Thymus (tissue), 11 donors: Measurements from ENCODE around the gene CHD8. TPM values are rescaled to one million over a fixed set of nuclear protein-coding genes. Genes with fewer than 3 reads are reported as not detected.

ENCODE experiments used
- DNase-seq, 9 donors: peaks; one replicate each; pipeline ENCODE4 v3.0.0-alpha.2; 2013; ENCODE audit warnings: low spot score in 9 of 9, low read depth in 6 of 9, missing footprints in 1 of 9
- H3K27ac ChIP-seq, 2 donors: one replicate each; pipeline ENCODE4 v1.5.1; 2013; ENCODE audit warnings: control low read depth in 1 of 2, low read depth in 1 of 2, low read length in 1 of 2, mild to moderate bottlenecking in 1 of 2, moderate library complexity in 1 of 2
- H3K27me3 ChIP-seq, 2 donors: one replicate each; pipeline ENCODE4 v1.5.1; 2013; ENCODE audit warnings: low read length in 1 of 2; ENCODE audit not compliant: control insufficient read depth in 2 of 2, insufficient read depth in 1 of 2
- H3K36me3 ChIP-seq, 2 donors: one replicate each; pipeline ENCODE4 v1.5.1; 2013; ENCODE audit warnings: low read length in 1 of 2, mild to moderate bottlenecking in 1 of 2, moderate library complexity in 1 of 2; ENCODE audit not compliant: control insufficient read depth in 2 of 2, insufficient read depth in 2 of 2
- H3K4me1 ChIP-seq, 2 donors: one replicate each; pipeline ENCODE4 v1.5.1; 2013; ENCODE audit warnings: low read length in 2 of 2; ENCODE audit not compliant: control insufficient read depth in 2 of 2, insufficient read depth in 2 of 2
- H3K4me3 ChIP-seq, 2 donors: one replicate each; pipeline ENCODE4 v1.5.1; 2013; ENCODE audit warnings: low read length in 2 of 2, control low read depth in 1 of 2, mild to moderate bottlenecking in 1 of 2
- H3K9me3 ChIP-seq, 2 donors: one replicate each; pipeline ENCODE4 v1.5.1; 2013; ENCODE audit warnings: low read length in 1 of 2, mild to moderate bottlenecking in 1 of 2; ENCODE audit not compliant: control insufficient read depth in 2 of 2, insufficient read depth in 1 of 2
- WGBS: extraction: QIAGEN DNeasy Blood & Tissue Kit; methylation state at CpG from one replicate; pipeline ENCODE4 v1.1.7; 2013; 5-methylcytosine and 5-hydroxymethylcytosine counted together
- polyA plus RNA-seq: library from polyadenylated mRNA; stranded (reverse); fragments of 200-250 nt; gene quantifications from one replicate; pipeline ENCODE4 v1.2.3, GENCODE V29; 2013
- total RNA-seq: library from RNA; stranded (reverse); fragments of 120-200 nt; gene quantifications from one replicate; pipeline ENCODE4 v1.2.4, GENCODE V29; 2013
- donor health status: healthy.

Gene CHD8
- total and polyA plus RNA-seq, 2 donors, result 36.8 to 46.5 TPM

GRCh38 chr14:21356511-21356910 is 99.4 kb downstream of the CHD8 start:
- Histone ChIP-seq H3K27me3 (no peaks in the 10 kb centered on the region), H3K36me3 (peaks cover 67 to 87% of the 10 kb centered on the region in 2 donors), H3K27ac (no peak overlapping the region), H3K9me3 (no peaks in the 10 kb centered on the region), H3K4me1 (no peaks in the 10 kb centered on the region), H3K4me3 (no peak overlapping the region)
- DNase-seq, result no peak
- WGBS, result 98% methylated on average over 4 of the region's 4 CpGs

- peaks cover 38 to 68% of the 10 kb centered on the region in 2 donors for H3K36me3 ChIP-seq
- no peak overlapping the region for H3K4me3 ChIP-seq
- WGBS, result 53% methylated on average over 9 of the region's 9 CpGs
- DNase-seq, result peak in 1 of 9 donors; percentile 8
- H3K9me3 ChIP-seq, result no peaks in the 10 kb centered on the region
- no peaks in the 10 kb centered on the region for H3K4me1 ChIP-seq
- H3K27ac ChIP-seq, result no peak overlapping the region
- no peaks in the 10 kb centered on the region for H3K27me3 ChIP-seq
These were observed 103.3 kb downstream of the CHD8 start for GRCh38 chr14:21352587-21352986.

GRCh38 chr14:21350539-21350938 is 105.4 kb downstream of the CHD8 start:
- no peak overlapping the region for H3K4me3 ChIP-seq
- H3K27ac ChIP-seq, result no peak overlapping the region
- H3K4me1 ChIP-seq, result no peaks in the 10 kb centered on the region
- H3K9me3 ChIP-seq, result no peaks in the 10 kb centered on the region
- DNase-seq, result no peak
- WGBS, result 64% methylated on average over 3 of the region's 3 CpGs
- no peaks in the 10 kb centered on the region for H3K27me3 ChIP-seq
- H3K36me3 ChIP-seq, result peaks cover 28 to 47% of the 10 kb centered on the region in 2 donors

- Histone ChIP-seq H3K27me3 (no peaks in the 10 kb centered on the region), H3K4me3 (no peak overlapping the region), H3K9me3 (no peaks in the 10 kb centered on the region), H3K36me3 (peaks cover 10 to 19% of the 10 kb centered on the region in 2 donors), H3K4me1 (no peaks in the 10 kb centered on the region), H3K27ac (no peak overlapping the region)
- over 99% methylated on average over 2 of the region's 2 CpGs for WGBS
- DNase-seq, result no peak
These were observed 108.7 kb downstream of the CHD8 start for GRCh38 chr14:21347201-21347600.

GRCh38 chr14:21346532-21347135 is 109.3 kb downstream of the CHD8 start:
- Histone ChIP-seq H3K27me3 (no peaks in the 10 kb centered on the region), H3K4me3 (no peak overlapping the region), H3K27ac (no peak overlapping the region), H3K4me1 (no peaks in the 10 kb centered on the region), H3K36me3 (peaks cover 4 to 13% of the 10 kb centered on the region in 2 donors), H3K9me3 (no peaks in the 10 kb centered on the region)
- 95% methylated on average over 2 of the region's 2 CpGs for WGBS
- DNase-seq, result no peak

GRCh38 chr14:21343035-21343794 is 112.7 kb downstream of the CHD8 start:
- WGBS, result 78% methylated on average over 13 of the region's 13 CpGs
- Histone ChIP-seq H3K27ac (no peak overlapping the region), H3K27me3 (no peaks in the 10 kb centered on the region), H3K4me1 (no peaks in the 10 kb centered on the region), H3K36me3 (no peaks in the 10 kb centered on the region), H3K9me3 (no peaks in the 10 kb centered on the region), H3K4me3 (no peak overlapping the region)
- no peak for DNase-seq

Other genes starting within 250 kb of the CHD8 start
- 968 TPM for gene HNRNPC, start 186.7 kb downstream of the CHD8 start, total RNA-seq
- gene HNRNPC, start 186.7 kb downstream of the CHD8 start, polyA plus RNA-seq, result 909 TPM
- gene RPGRIP1, start 176.0 kb downstream of the CHD8 start, total RNA-seq, result 0.19 TPM
- gene RPGRIP1, start 176.0 kb downstream of the CHD8 start, polyA plus RNA-seq, result 0.30 TPM
- gene SUPT16H, start 72.1 kb downstream of the CHD8 start, total RNA-seq, result 95.8 TPM
- gene SUPT16H, start 72.1 kb downstream of the CHD8 start, polyA plus RNA-seq, result 64.5 TPM
- gene RAB2B, start 20.8 kb upstream of the CHD8 start, total RNA-seq, result 15.6 TPM
- gene RAB2B, start 20.8 kb upstream of the CHD8 start, polyA plus RNA-seq, result 15.7 TPM
- gene TOX4, start 21.1 kb upstream of the CHD8 start, total RNA-seq, result 25.1 TPM
- gene TOX4, start 21.1 kb upstream of the CHD8 start, polyA plus RNA-seq, result 24.2 TPM
- 69.3 TPM for gene METTL3, start 55.2 kb upstream of the CHD8 start, total RNA-seq
- gene METTL3, start 55.2 kb upstream of the CHD8 start, polyA plus RNA-seq, result 67.5 TPM
- 4.9 TPM for gene SALL2, start 70.2 kb upstream of the CHD8 start, total RNA-seq
- 4.1 TPM for gene SALL2, start 70.2 kb upstream of the CHD8 start, polyA plus RNA-seq
- gene OR10G3, start 124.0 kb upstream of the CHD8 start, total RNA-seq, result not detected
- gene OR10G3, start 124.0 kb upstream of the CHD8 start, polyA plus RNA-seq, result 0.07 TPM
- gene OR10G2, start 178.8 kb upstream of the CHD8 start, total RNA-seq, result not detected
- not detected for gene OR10G2, start 178.8 kb upstream of the CHD8 start, polyA plus RNA-seq
- 0.09 TPM for gene OR4E2, start 197.7 kb upstream of the CHD8 start, total RNA-seq
- gene OR4E2, start 197.7 kb upstream of the CHD8 start, polyA plus RNA-seq, result 0.07 TPM
- 0.05 TPM for gene OR4E1, start 217.7 kb upstream of the CHD8 start, total RNA-seq
- 0.07 TPM for gene OR4E1, start 217.7 kb upstream of the CHD8 start, polyA plus RNA-seq